NCI-H748 (cell line): ENCODE results near the gene CAMTA1.

Experiments used
- DNase-seq: peaks from one replicate; lab custom pipeline; 2025; ENCODE audit not compliant: unreplicated experiment; lab: John Stamatoyannopoulos, UW

CAMTA1 gene

GRCh38 chr1:7293702-7294629 lies 508.7 kb downstream of the CAMTA1 start:
- DNase-seq, result no peak

GRCh38 chr1:7294636-7295035 lies 509.4 kb downstream of the CAMTA1 start:
- no peak for DNase-seq

DNA sequence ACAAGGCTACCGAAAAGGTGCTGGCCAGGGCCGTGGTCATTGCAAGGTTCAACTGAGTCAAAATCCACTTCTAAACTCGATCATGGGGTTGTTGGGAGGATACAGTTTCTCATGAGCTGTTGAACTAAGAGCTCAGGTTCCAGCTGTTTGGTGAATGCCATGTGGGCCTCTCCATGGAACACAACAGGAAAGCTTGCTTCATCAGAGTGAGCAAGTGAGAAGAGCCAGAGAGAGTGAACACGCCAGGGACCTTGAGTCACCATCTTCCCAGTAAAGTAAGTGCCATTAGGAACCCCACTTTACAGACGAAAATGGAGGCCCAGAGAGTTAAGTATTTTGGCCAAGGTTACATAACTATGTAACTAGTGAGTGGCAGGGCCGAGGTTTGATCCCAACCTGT lies 510.7 kb downstream of the CAMTA1 start:
- no peak for DNase-seq

DNA sequence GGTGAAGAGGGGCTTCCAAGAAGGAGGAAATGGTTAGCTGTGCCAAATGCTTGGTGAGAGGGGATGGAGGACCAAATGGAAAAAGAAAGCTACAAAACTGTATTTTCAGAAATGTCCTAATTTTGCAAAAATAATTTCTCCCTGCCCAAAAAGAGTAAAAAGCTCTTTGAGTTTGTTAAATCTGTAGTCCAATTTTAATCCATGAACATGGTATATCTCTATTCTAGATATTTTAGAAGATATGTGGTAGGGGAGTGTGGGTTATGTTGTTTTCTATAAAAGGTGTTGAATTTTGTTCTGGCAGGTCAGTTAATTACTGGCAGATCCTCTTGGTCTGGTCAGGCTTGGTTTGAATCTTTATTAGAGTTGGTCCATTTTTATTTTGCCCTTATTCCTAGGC lies 511.7 kb downstream of the CAMTA1 start:
- DNase-seq, result no peak

- DNase-seq, result no peak
Measured at GRCh38 chr1:7298145-7298544, 512.9 kb downstream of the CAMTA1 start.

GRCh38 chr1:7298749-7299151 lies 513.5 kb downstream of the CAMTA1 start:
- no peak for DNase-seq

- no peak for DNase-seq
Measured at GRCh38 chr1:7299329-7299799, 514.1 kb downstream of the CAMTA1 start.

DNA sequence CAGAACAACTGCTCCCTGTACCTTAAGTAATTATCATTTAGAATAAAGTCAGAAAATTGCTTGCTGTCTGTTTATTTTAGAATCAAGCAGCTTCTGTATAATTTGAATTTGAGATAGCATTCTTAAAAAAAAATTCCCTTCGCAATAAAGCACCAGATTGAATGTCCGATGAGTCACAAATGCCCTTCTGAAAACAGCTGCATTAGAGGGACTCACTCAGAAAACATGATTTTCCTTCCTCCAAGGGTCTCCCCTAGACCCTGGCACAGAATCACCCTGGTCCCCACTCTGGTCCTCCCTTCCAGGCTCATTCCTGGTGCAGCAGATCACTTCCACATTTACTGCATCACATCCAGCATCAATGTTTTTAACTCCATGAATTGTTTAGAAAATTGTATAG lies 514.7 kb downstream of the CAMTA1 start:
- DNase-seq, result no peak

GRCh38 chr1:7300893-7301663 lies 515.8 kb downstream of the CAMTA1 start:
- no peak for DNase-seq

- no peak for DNase-seq
Measured at GRCh38 chr1:7301664-7301981, 516.4 kb downstream of the CAMTA1 start.

GRCh38 chr1:7302126-7302525 lies 516.9 kb downstream of the CAMTA1 start:
- DNase-seq, result peak; percentile 31

DNA sequence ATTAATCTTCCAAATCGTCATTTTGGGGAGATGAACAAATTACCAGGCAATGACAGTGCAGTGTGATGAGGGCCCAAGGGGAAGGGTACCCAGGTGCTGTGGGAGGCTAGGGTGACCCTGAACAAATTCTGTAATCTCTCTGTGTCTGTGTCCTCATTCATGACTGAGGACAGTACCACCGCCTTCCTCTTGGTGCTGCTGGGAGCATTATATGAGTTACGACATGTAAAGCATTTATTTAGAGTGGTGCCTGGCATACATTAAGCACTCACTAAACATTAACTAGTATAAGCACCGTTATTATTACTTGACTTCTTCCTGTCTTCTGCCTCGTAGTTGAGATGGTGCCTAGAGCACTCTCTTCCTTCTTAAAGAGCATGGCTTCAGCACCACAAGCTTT lies 517.6 kb downstream of the CAMTA1 start:
- DNase-seq, result peak; percentile 22

GRCh38 chr1:7303554-7304317 lies 518.5 kb downstream of the CAMTA1 start:
- no peak for DNase-seq

- peak; percentile 38 for DNase-seq
Measured at GRCh38 chr1:7313081-7313546, 527.9 kb downstream of the CAMTA1 start.

DNA sequence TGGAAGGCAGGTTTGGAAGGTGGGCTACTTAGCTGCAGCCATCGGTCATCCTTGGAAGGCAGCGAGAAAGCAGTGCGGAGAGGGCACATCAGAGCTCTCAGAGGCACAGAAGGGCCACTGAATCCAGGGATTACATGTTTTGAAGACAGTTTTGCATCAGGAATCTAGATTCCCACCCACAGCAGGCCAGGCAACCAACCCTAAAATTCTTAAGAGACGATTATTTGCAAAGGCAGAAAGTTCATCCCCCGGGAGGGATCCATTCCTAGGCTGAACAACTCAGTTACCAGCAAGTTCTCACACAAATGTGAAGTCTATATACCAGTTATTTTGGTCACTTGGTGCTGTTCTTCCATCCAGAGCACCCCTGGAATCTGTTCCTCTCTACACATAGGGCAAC lies 528.6 kb downstream of the CAMTA1 start:
- no peak for DNase-seq

GRCh38 chr1:7315316-7315715 lies 530.1 kb downstream of the CAMTA1 start:
- no peak for DNase-seq

DNA sequence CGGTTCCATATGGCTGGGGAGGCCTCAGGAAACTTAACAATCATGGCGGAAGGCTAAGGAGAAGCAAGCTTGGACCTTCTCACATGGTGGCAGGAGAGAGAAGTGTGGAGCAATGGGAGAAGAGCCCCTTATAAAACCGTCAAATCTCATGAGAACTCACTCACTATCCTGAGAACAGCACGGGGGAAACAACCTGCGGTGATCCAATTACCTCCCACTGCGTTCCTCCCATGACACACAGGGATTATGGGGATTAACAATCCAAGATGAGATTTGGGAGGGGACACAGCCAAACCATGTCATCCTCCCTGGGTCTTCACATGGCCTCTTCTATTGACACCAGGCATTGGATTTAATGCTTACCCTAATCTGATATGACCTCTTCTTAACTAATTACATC lies 530.7 kb downstream of the CAMTA1 start:
- DNase-seq, result no peak

- no peak for DNase-seq
Measured at GRCh38 chr1:7317888-7318287, 532.6 kb downstream of the CAMTA1 start.

- no peak for DNase-seq
Measured at GRCh38 chr1:7319196-7319595, 533.9 kb downstream of the CAMTA1 start.

DNA sequence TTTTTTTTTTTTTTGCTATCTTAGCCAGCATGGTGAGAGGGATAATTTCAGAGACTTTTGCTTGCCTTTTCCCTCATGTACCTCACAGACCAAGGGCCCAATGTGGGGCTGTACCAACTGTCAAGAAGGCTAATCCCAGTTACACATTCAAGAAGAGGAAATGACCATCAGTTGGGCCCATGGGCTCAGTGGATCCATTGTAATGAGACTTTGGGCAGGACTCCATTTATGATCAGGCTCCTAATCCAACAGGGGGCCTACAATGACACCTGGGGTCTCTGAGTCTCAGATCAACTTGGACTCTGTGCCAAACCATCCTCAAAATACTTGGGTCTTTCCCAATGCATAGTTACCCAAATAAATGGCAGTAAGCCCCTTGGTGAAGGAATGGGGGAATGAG lies 535.4 kb downstream of the CAMTA1 start:
- DNase-seq, result no peak

GRCh38 chr1:7322283-7322785 lies 537.1 kb downstream of the CAMTA1 start:
- DNase-seq, result no peak
